ENCODE results near the gene SKAP1. TPM values are rescaled to one million over a fixed set of nuclear protein-coding genes. Genes with fewer than 3 reads are reported as not detected.
A peak's percentile ranks its signal among the peaks of the same experiment; 100 is the strongest.
"Not testable (repeated sequence)": the region's sequence is repeated elsewhere in the genome, so short reads cannot be mapped to it uniquely, and the experiment has no call there.

Gene SKAP1
- total and polyA plus RNA-seq, 10 donors = 11.5 to 28.9 (median 20.5) TPM

GRCh38 chr17:48373883-48374282, 56.1 kb downstream of the SKAP1 start:
- Histone ChIP-seq H3K4me3 (no peak overlapping the region), H3K4me1 (peaks cover 0 to 30% (median 0%) of the 10 kb centered on the region in 6 donors), H3K9me3 (no peaks in the 10 kb centered on the region), H3K36me3 (peaks cover 0 to 6% (median 0%) of the 10 kb centered on the region in 6 donors), H3K27me3 (replicated peaks in 1 of 7) (peaks cover 0 to 34% (median 0%) of the 10 kb centered on the region in 7 donors), H3K27ac (peak overlapping the region in 1 of 8 donors; percentile 21)
- intact Hi-C loops (cut with DNase I; ENCODE audit: low total_unique reads) = no loop called here
- WGBS, 5 donors = 67 to 83% (median 72%) methylated on average over 3 of the region's 3 CpGs
- TF ChIP-seq CTCF (IDR thresholded peaks at IDR 0.05 in 8 of 11, conservative IDR thresholded peaks at IDR 0.05 in 3 of 11) = no peak
- no peak for TF ChIP-seq POLR2AphosphoS5 (IDR thresholded peaks at IDR 0.05)
- no peak for TF ChIP-seq POLR2A (IDR thresholded peaks at IDR 0.05)
- no peak for DNase-seq

- WGBS, 5 donors = 23 to 57% (median 36%) methylated on average over 2 of the region's 2 CpGs
- peak overlapping the region in 1 of 8 donors; percentile 21 for H3K27ac ChIP-seq
- H3K36me3 ChIP-seq = peaks cover 0 to 6% (median 0%) of the 10 kb centered on the region in 6 donors
- H3K4me3 ChIP-seq = no peak overlapping the region
- H3K27me3 ChIP-seq (replicated peaks in 1 of 7) = peaks cover 0 to 36% (median 0%) of the 10 kb centered on the region in 7 donors
- DNase-seq = no peak
- TF ChIP-seq CTCF (IDR thresholded peaks at IDR 0.05 in 8 of 11, conservative IDR thresholded peaks at IDR 0.05 in 3 of 11) (no peak), POLR2A (IDR thresholded peaks at IDR 0.05) (no peak), POLR2AphosphoS5 (IDR thresholded peaks at IDR 0.05) (no peak)
- no peaks in the 10 kb centered on the region for H3K9me3 ChIP-seq
- intact Hi-C loops (cut with DNase I; ENCODE audit: low total_unique reads) = no loop called here
- H3K4me1 ChIP-seq = peaks cover 0 to 30% (median 0%) of the 10 kb centered on the region in 6 donors
Measured at GRCh38 chr17:48373130-48373830, 56.7 kb downstream of the SKAP1 start.

GRCh38 chr17:48368967-48369366, 61.0 kb downstream of the SKAP1 start:
- WGBS, 5 donors = 90 to 98% (median 96%) methylated on average over 6 of the region's 6 CpGs
- peaks cover 0 to 31% (median 4%) of the 10 kb centered on the region in 7 donors for H3K27me3 ChIP-seq (replicated peaks in 1 of 7)
- H3K36me3 ChIP-seq; intact Hi-C loops (cut with DNase I; ENCODE audit: low total_unique reads); H3K27ac ChIP-seq; H3K9me3 ChIP-seq; DNase-seq; H3K4me3 ChIP-seq: not testable (repeated sequence)
- peaks cover 0 to 23% (median 0%) of the 10 kb centered on the region in 6 donors for H3K4me1 ChIP-seq

- 75 to 84% (median 79%) methylated on average over 3 of the region's 3 CpGs for WGBS, 5 donors
- TF ChIP-seq CTCF (IDR thresholded peaks at IDR 0.05 in 8 of 11, conservative IDR thresholded peaks at IDR 0.05 in 3 of 11) (no peak), POLR2AphosphoS5 (IDR thresholded peaks at IDR 0.05) (no peak), POLR2A (IDR thresholded peaks at IDR 0.05) (no peak)
- intact Hi-C loops (cut with DNase I; ENCODE audit: low total_unique reads) = no loop called here
- H3K4me3 ChIP-seq = no peak overlapping the region
- no peak overlapping the region for H3K27ac ChIP-seq
- H3K4me1 ChIP-seq = peaks cover 0 to 17% (median 0%) of the 10 kb centered on the region in 6 donors
- no peaks in the 10 kb centered on the region for H3K9me3 ChIP-seq
- no peak for DNase-seq
- H3K27me3 ChIP-seq (replicated peaks in 1 of 7) = peaks cover 0 to 31% (median 4%) of the 10 kb centered on the region in 7 donors
- H3K36me3 ChIP-seq = peaks cover 0 to 4% (median 0%) of the 10 kb centered on the region in 6 donors
Measured at GRCh38 chr17:48368352-48368908, 61.6 kb downstream of the SKAP1 start.
